CD14-positive monocyte (primary cell): ENCODE results near the gene HOXD12. TPM values are rescaled to one million over a fixed set of nuclear protein-coding genes. Genes with fewer than 3 reads are reported as not detected.

Experiments
- DNase-seq, 3 donors: peaks; one replicate each; pipeline ENCODE4 v3.0.0-alpha.2; 2011 to 2022
- H2AFZ ChIP-seq: 2 replicates; pipeline ENCODE4 v1.6.0; 2012; ENCODE audit warnings: mild to moderate bottlenecking, low read depth, low read length, inconsistent platforms; ENCODE audit not compliant: insufficient read depth, poor library complexity, severe bottlenecking
- H3K27ac ChIP-seq, 2 donors: 1 replicate in 1 of 2; 2 replicates in 1 of 2; pipeline ENCODE4 v1.5.1; 2012 to 2013; ENCODE audit warnings: low read length in 2 of 2, control low read depth in 1 of 2, inconsistent platforms in 1 of 2, low read depth in 1 of 2, mild to moderate bottlenecking in 1 of 2
- H3K27me3 ChIP-seq, 2 donors: one replicate each; pipeline versions ENCODE4 v1.6.0 to v1.6.1; 2011 to 2013; ENCODE audit warnings: low read length in 2 of 2; ENCODE audit not compliant: control insufficient read depth in 2 of 2, insufficient read depth in 2 of 2
- H3K36me3 ChIP-seq, 2 donors: replicated peaks in 1 of 2; 1 replicate in 1 of 2; 2 replicates in 1 of 2; pipeline versions ENCODE4 v1.5.1 to v1.6.1; 2012 to 2013; ENCODE audit warnings: low read length in 2 of 2, control low read depth in 1 of 2, inconsistent platforms in 1 of 2, mild to moderate bottlenecking in 1 of 2; ENCODE audit not compliant: insufficient read depth in 2 of 2, control insufficient read depth in 1 of 2
- H3K4me1 ChIP-seq, 2 donors: 1 replicate in 1 of 2; 2 replicates in 1 of 2; pipeline versions ENCODE4 v1.5.1 to v1.6.1; 2012 to 2013; ENCODE audit warnings: low read length in 2 of 2, control low read depth in 1 of 2, inconsistent platforms in 1 of 2, mild to moderate bottlenecking in 1 of 2, moderate library complexity in 1 of 2; ENCODE audit not compliant: insufficient read depth in 2 of 2, control insufficient read depth in 1 of 2
- H3K4me2 ChIP-seq: replicated peaks from 2 replicates; pipeline ENCODE3; 2012; ENCODE audit warnings: low read length, moderate library complexity, mild to moderate bottlenecking; ENCODE audit not compliant: poor library complexity, severe bottlenecking; ENCODE audit errors: extremely low read depth
- H3K4me3 ChIP-seq, 3 experiments: fragments of 200-600 bp in 1 of 3; sonication (generic) in 1 of 3; replicated peaks in 1 of 3; 1 replicate in 2 of 3; 2 replicates in 1 of 3; pipeline ENCODE4 v1.5.1; 2011 to 2013; ENCODE audit warnings: low read length in 3 of 3, mild to moderate bottlenecking in 3 of 3, control low read depth in 2 of 3, low read depth in 2 of 3, inconsistent platforms in 1 of 3, moderate library complexity in 1 of 3
- H3K79me2 ChIP-seq: 2 replicates; pipeline ENCODE4 v1.6.0; 2012; ENCODE audit warnings: mild to moderate bottlenecking, control low read depth, inconsistent platforms, low read length, moderate library complexity; ENCODE audit not compliant: insufficient read depth
- H3K9ac ChIP-seq: 2 replicates; pipeline ENCODE4 v1.6.0; 2017; ENCODE audit warnings: low read length, mild to moderate bottlenecking; ENCODE audit not compliant: insufficient read depth, poor library complexity, severe bottlenecking
- H3K9me3 ChIP-seq, 2 donors: replicated peaks in 1 of 2; 1 replicate in 1 of 2; 2 replicates in 1 of 2; pipeline versions ENCODE4 v1.5.1 to v1.6.1; 2012 to 2013; ENCODE audit warnings: low read length in 2 of 2, control low read depth in 1 of 2; ENCODE audit not compliant: control insufficient read depth in 1 of 2, insufficient read depth in 1 of 2
- H4K20me1 ChIP-seq: 2 replicates; pipeline ENCODE4 v1.6.0; 2012; ENCODE audit warnings: mild to moderate bottlenecking, low read length, control low read depth, moderate library complexity; ENCODE audit not compliant: insufficient read depth
- H3K27ac Mint-ChIP-seq, 7 donors: one replicate each; pipeline ENCODE4 v1.8.0; 2020; ENCODE audit warnings: mild to moderate bottlenecking in 7 of 7, mixed read lengths in 7 of 7, moderate library complexity in 6 of 7, inconsistent platforms in 2 of 7
- H3K27me3 Mint-ChIP-seq, 3 donors: one replicate each; pipeline ENCODE4 v1.8.0; 2021 to 2022; ENCODE audit warnings: low read depth in 3 of 3, mild to moderate bottlenecking in 3 of 3, mixed read lengths in 3 of 3, moderate library complexity in 3 of 3, inconsistent platforms in 1 of 3
- H3K36me3 Mint-ChIP-seq, 2 donors: one replicate each; pipeline ENCODE4 v1.8.0; 2020; ENCODE audit warnings: mixed read lengths in 2 of 2, inconsistent platforms in 1 of 2, mild to moderate bottlenecking in 1 of 2
- H3K4me1 Mint-ChIP-seq: one replicate; pipeline ENCODE4 v1.8.0; 2020; ENCODE audit warnings: mild to moderate bottlenecking, mixed read lengths
- H3K4me3 Mint-ChIP-seq, 2 donors: one replicate each; pipeline ENCODE4 v1.8.0; 2020; ENCODE audit warnings: mild to moderate bottlenecking in 2 of 2, mixed read lengths in 2 of 2, moderate library complexity in 1 of 2
- H3K9me3 Mint-ChIP-seq, 7 donors: one replicate each; pipeline ENCODE4 v1.8.0; 2020 to 2022; ENCODE audit warnings: mixed read lengths in 7 of 7, mild to moderate bottlenecking in 6 of 7, moderate library complexity in 6 of 7, inconsistent platforms in 2 of 7
- CTCF ChIP-seq: fragments of 200-600 bp; IDR thresholded peaks from one replicate; pipeline ENCODE4 v1.8.0; 2022; ENCODE audit warnings: antibody characterized with exemption, mild to moderate bottlenecking
- WGBS: methylation state at CpG from one replicate; pipeline ENCODE4 v1.1.5; 2013; ENCODE audit warnings: missing lambda C conversion rate; ENCODE audit not compliant: insufficient coverage; 5-methylcytosine and 5-hydroxymethylcytosine counted together
- intact Hi-C, 2 donors: fragments of 100-400 bp; cut with micrococcal nuclease; formaldehyde crosslinking; loops; one replicate each; pipeline versions ENCODE4 v1.15.0 to v1.15.1; 2023
- polyA plus RNA-seq, 3 donors: library from polyadenylated mRNA; depleted of rRNA in 1 of 3; unstranded in 2 of 3; stranded (reverse) in 1 of 3; fragments of 300-500 nt in 2 of 3; fragments of >200 nt in 1 of 3; fragmentation: Illumina TruSeq in 2 of 3; gene quantifications; 1 replicate in 2 of 3; 2 replicates in 1 of 3; pipeline ENCODE4 v1.2.3, GENCODE V29; 2012 to 2021

HOXD12 gene
- polyA plus RNA-seq, 3 donors: not detected

GRCh38 chr2:176096986-176097819 lies 2.4 kb upstream of the HOXD12 start:
- peak overlapping the region; percentile 15 to 73 (median 21) for H3K4me3 ChIP-seq
- peaks cover 0 to 40% (median 19%) of the 10 kb centered on the region in 7 donors for H3K9me3 Mint-ChIP-seq
- peak overlapping the region; percentile 21 for H3K9ac ChIP-seq
- H3K79me2 ChIP-seq: no peaks in the 10 kb centered on the region
- peak overlapping the region; percentile 72 for H2AFZ ChIP-seq
- intact Hi-C loops: loop anchor here (5.0 to 10.0 kb wide), 4 partner anchors 412 to 1762 kb away; partner anchors contain the start of gene SP9 (in 1 of the 2)
- peaks cover 18 to 28% of the 10 kb centered on the region in 2 donors for H3K4me1 ChIP-seq
- no peak overlapping the region for H3K27ac ChIP-seq
- peak; percentile 36 to 62 (median 40) for DNase-seq
- under 1% methylated on average over 35 of the region's 45 CpGs for WGBS
- H3K27ac Mint-ChIP-seq: no peak overlapping the region
- peaks cover 89 to 94% of the 10 kb centered on the region in 2 donors for H3K27me3 ChIP-seq
- no peaks in the 10 kb centered on the region for H3K36me3 ChIP-seq
- peaks cover 90 to 97% (median 94%) of the 10 kb centered on the region in 3 donors for H3K27me3 Mint-ChIP-seq
- peak overlapping the region; percentile 75 to 97 for H3K4me3 Mint-ChIP-seq
- peaks cover 0 to 78% of the 10 kb centered on the region in 2 donors for H3K9me3 ChIP-seq
- H3K4me1 Mint-ChIP-seq: peaks cover 28% of the 10 kb centered on the region
- no peaks in the 10 kb centered on the region for H4K20me1 ChIP-seq
- peaks cover 0 to 4% of the 10 kb centered on the region in 2 donors for H3K36me3 Mint-ChIP-seq
- peak overlapping the region; percentile 75 for H3K4me2 ChIP-seq
- peak; percentile 83 for TF ChIP-seq CTCF

- Mint-ChIP-seq H3K4me3 (peak overlapping the region; percentile 75 to 97), H3K27me3 (peaks cover 97 to 99% (median 98%) of the 10 kb centered on the region in 3 donors), H3K36me3 (peaks cover 0 to 4% of the 10 kb centered on the region in 2 donors), H3K4me1 (peaks cover 28% of the 10 kb centered on the region), H3K9me3 (peaks cover 0 to 40% (median 18%) of the 10 kb centered on the region in 7 donors), H3K27ac (no peak overlapping the region)
- H3K27me3 ChIP-seq: peaks cover 93 to 100% of the 10 kb centered on the region in 2 donors
- H4K20me1 ChIP-seq: no peaks in the 10 kb centered on the region
- WGBS: 3% methylated on average over 10 of the region's 18 CpGs
- H3K36me3 ChIP-seq: no peaks in the 10 kb centered on the region
- peak overlapping the region; percentile 75 for H3K4me2 ChIP-seq
- intact Hi-C loops: loop anchor here (5.0 to 10.0 kb wide), 4 partner anchors 413 to 1763 kb away; partner anchors contain the start of gene SP9 (in 1 of the 2)
- H3K27ac ChIP-seq: no peak overlapping the region
- TF ChIP-seq CTCF: no peak
- DNase-seq: no peak
- no peak overlapping the region for H3K9ac ChIP-seq
- peak overlapping the region in 1 of 3 experiments; percentile 73 for H3K4me3 ChIP-seq
- H2AFZ ChIP-seq: peak overlapping the region; percentile 72
- H3K9me3 ChIP-seq: peaks cover 0 to 85% of the 10 kb centered on the region in 2 donors
- H3K4me1 ChIP-seq: peaks cover 18 to 22% of the 10 kb centered on the region in 2 donors
- no peaks in the 10 kb centered on the region for H3K79me2 ChIP-seq
Measured at GRCh38 chr2:176097820-176098365, 1.7 kb upstream of the HOXD12 start.
